ENCODE data around the gene ZBTB48. TPM values are rescaled to one million over a fixed set of nuclear protein-coding genes. Genes with fewer than 3 reads are reported as not detected.
"Not testable (repeated sequence)": the region's sequence is repeated elsewhere in the genome, so short reads cannot be mapped to it uniquely, and the experiment has no call there.

ZBTB48 gene
- total RNA-seq, 1 donor from 2014 or later: 9.1 TPM

DNA sequence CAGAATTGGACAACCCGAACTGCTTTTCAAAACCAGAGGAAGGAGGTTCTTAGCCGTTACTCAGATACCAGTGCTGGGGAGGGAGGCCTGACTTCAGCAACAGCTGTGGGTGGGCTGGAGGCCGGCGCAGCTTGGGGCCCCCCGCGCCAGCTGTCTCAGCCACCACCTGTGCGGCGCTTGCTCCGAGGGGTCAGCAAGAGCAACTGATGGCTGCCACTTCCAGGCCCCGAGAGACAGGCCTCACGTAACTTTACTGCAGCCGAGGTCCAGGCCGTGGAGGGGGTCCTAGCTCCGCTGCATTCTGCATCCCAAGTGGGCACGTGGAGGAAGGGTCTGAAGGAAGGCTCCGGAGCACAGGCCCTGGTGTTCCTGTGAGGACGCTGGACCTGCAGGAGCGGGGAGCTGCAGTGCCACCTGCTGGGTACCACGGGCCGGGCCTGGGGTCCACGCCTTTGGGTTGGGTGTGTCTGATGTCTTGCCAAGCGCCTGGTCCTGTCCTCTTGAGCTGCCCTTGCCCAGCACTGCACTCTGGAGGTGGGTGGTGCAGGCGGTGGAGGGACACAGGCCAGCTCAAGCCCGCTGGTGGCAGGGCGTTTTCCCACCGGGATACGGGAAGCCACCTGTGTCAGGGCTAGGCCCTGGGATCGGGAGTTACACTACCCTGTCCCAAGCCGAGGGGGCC is 54.7 kb downstream of the ZBTB48 start:
- Histone ChIP-seq H3K36me3 (peaks cover 0 to 79% of the 10 kb centered on the region in 2 donors), H3K27me3 (no peaks in the 10 kb centered on the region), H3K4me1 (peaks cover 11% of the 10 kb centered on the region), H3K27ac (no peak overlapping the region), H3K9me3 (no peaks in the 10 kb centered on the region), H3K4me3 (no peak overlapping the region)
- no peak for DNase-seq (ENCODE audit: extremely low spot score in 2 of 2)
- intact Hi-C loops (cut with DNase I): loop anchor here (5.0 kb wide), 1 partner anchor 32 kb away; the partner anchor contains the start of gene KLHL21
- TF ChIP-seq CTCF (IDR thresholded peaks at IDR 0.05): peak in 1 of 3 experiments; percentile 38
- TF ChIP-seq POLR2AphosphoS5 (IDR thresholded peaks at IDR 0.05; ENCODE audit: insufficient read depth in 1 of 2, low read depth in 1 of 2): no peak

- Histone ChIP-seq H3K27me3 (no peaks in the 10 kb centered on the region), H3K36me3 (peaks cover 0 to 84% of the 10 kb centered on the region in 2 donors), H3K27ac (no peak overlapping the region), H3K9me3 (no peaks in the 10 kb centered on the region), H3K4me3 (no peak overlapping the region), H3K4me1 (peaks cover 11% of the 10 kb centered on the region)
- intact Hi-C loops (cut with DNase I): loop anchor here (5.0 kb wide), 1 partner anchor 33 kb away; the partner anchor contains the start of gene KLHL21
- no peak for DNase-seq (ENCODE audit: extremely low spot score in 2 of 2)
- TF ChIP-seq CTCF (IDR thresholded peaks at IDR 0.05) (no peak), POLR2A (IDR thresholded peaks at IDR 0.05) (no peak), POLR2AphosphoS5 (IDR thresholded peaks at IDR 0.05; ENCODE audit: insufficient read depth in 1 of 2, low read depth in 1 of 2) (no peak)
Observed at GRCh38 chr1:6635161-6635909, 55.5 kb downstream of the ZBTB48 start.

DNA sequence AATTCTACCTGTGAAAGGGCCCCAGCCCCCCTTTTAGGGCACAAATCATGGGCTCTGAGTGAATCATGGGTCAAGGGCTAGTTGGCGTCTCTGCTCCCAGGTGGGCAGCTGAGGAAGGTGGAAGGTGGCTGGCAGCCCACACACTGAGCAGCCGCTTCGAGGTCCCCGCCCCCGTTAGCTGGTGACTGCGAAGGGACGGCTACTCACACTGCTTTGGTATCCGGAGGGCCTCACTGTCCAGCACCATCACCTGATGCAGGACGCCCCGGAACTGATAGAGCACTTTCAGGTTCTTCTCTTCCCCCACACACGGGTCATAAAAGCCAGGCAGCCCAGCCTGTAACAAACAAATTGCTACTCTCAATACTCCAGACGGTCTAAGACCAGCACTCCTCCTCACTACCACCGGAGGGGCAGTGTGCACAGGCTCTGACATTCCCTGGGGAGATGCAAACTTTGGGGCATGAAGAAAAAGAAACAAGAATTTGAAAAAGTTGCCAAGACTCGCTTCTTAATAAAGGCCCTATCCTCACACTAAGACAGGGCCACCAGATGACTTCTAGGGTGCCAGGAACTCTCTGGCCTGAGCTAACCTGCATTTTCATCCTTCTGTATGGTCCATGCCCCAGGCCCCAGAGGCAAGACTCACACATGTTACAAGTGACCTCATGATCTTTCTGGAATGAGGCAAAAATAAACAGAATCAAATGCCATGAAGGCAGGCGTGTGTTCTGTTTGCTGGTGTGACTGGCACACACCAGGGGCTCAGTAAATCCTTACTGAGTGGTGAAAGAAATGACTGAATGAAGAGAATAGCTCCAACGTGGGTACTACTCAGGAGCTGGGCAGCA is 56.3 kb downstream of the ZBTB48 start:
- Histone ChIP-seq H3K4me3 (no peak overlapping the region), H3K27ac (no peak overlapping the region), H3K9me3 (no peaks in the 10 kb centered on the region), H3K36me3 (peaks cover 0 to 83% of the 10 kb centered on the region in 2 donors), H3K27me3 (no peaks in the 10 kb centered on the region), H3K4me1 (peaks cover 11% of the 10 kb centered on the region)
- intact Hi-C loops (cut with DNase I): loop anchor here (5.0 kb wide), 1 partner anchor 34 kb away; the partner anchor contains the start of gene KLHL21
- TF ChIP-seq POLR2A (IDR thresholded peaks at IDR 0.05) (no peak), CTCF (IDR thresholded peaks at IDR 0.05) (no peak), POLR2AphosphoS5 (IDR thresholded peaks at IDR 0.05; ENCODE audit: insufficient read depth in 1 of 2, low read depth in 1 of 2) (no peak)
- DNase-seq (ENCODE audit: extremely low spot score in 2 of 2): no peak

- H3K27ac ChIP-seq, H3K4me3 ChIP-seq: not testable (repeated sequence)
Observed at GRCh38 chr1:6636778-6637177, 57.0 kb downstream of the ZBTB48 start.

GRCh38 chr1:6637770-6638169 is 58.0 kb downstream of the ZBTB48 start:
- Histone ChIP-seq H3K27ac (peak overlapping the region; percentile 20), H3K4me3 (no peak overlapping the region), H3K27me3 (no peaks in the 10 kb centered on the region), H3K9me3 (no peaks in the 10 kb centered on the region), H3K4me1 (peaks cover 11% of the 10 kb centered on the region), H3K36me3 (peaks cover 0 to 66% of the 10 kb centered on the region in 2 donors)
- DNase-seq (ENCODE audit: extremely low spot score in 2 of 2): no peak
- intact Hi-C loops (cut with DNase I): loop anchor here (5.0 kb wide), 1 partner anchor 35 kb away; the partner anchor contains the start of gene KLHL21
- TF ChIP-seq POLR2A (IDR thresholded peaks at IDR 0.05): no peak
- TF ChIP-seq CTCF (IDR thresholded peaks at IDR 0.05): no peak
- TF ChIP-seq POLR2AphosphoS5 (IDR thresholded peaks at IDR 0.05; ENCODE audit: insufficient read depth in 1 of 2, low read depth in 1 of 2): no peak

More at GRCh38 chr1:6636778-6637177, 57.0 kb downstream of the ZBTB48 start:
- peaks cover 0 to 76% of the 10 kb centered on the region in 2 donors for H3K36me3 ChIP-seq
- not testable (repeated sequence) for H3K9me3 ChIP-seq; DNase-seq (ENCODE audit: extremely low spot score in 2 of 2); H3K27me3 ChIP-seq
- intact Hi-C loops (cut with DNase I): loop anchor here (5.0 kb wide), 1 partner anchor 34 kb away; the partner anchor contains the start of gene KLHL21
- H3K4me1 ChIP-seq: peaks cover 11% of the 10 kb centered on the region
